Urinary bladder (tissue), 4 donors: ENCODE measurements around the gene MAP2K5. TPM values are rescaled to one million over a fixed set of nuclear protein-coding genes. Genes with fewer than 3 reads are reported as not detected.

Source experiments
- DNase-seq: peaks from one replicate; pipeline ENCODE4 v3.0.0-alpha.2; 2015; ENCODE audit errors: extremely low spot score
- H3K27ac ChIP-seq: one replicate; pipeline ENCODE4 v1.5.1; 2013; ENCODE audit warnings: low read depth, mild to moderate bottlenecking, moderate library complexity
- H3K36me3 ChIP-seq: one replicate; pipeline ENCODE4 v1.6.1; 2013; ENCODE audit warnings: mild to moderate bottlenecking, moderate library complexity; ENCODE audit not compliant: insufficient read depth
- H3K4me1 ChIP-seq: one replicate; pipeline ENCODE4 v1.6.1; 2013; ENCODE audit warnings: mild to moderate bottlenecking, moderate library complexity; ENCODE audit not compliant: insufficient read depth
- H3K4me3 ChIP-seq: one replicate; pipeline ENCODE4 v1.5.1; 2013; ENCODE audit warnings: low read depth, low read length
- WGBS: extraction: QIAGEN DNeasy Blood & Tissue Kit; methylation state at CpG from one replicate; pipeline ENCODE4 v1.1.7; 2013; 5-methylcytosine and 5-hydroxymethylcytosine counted together
- polyA plus RNA-seq: library from polyadenylated mRNA; stranded (reverse); fragments of 200-250 nt; gene quantifications from one replicate; pipeline ENCODE4 v1.2.3, GENCODE V29; 2013
- total RNA-seq: library from RNA; depleted of rRNA; stranded (reverse); fragments of >200 nt; gene quantifications from one replicate; pipeline ENCODE4 v1.2.3, GENCODE V29; 2014
- donor health status: healthy with polysubstance abuse.
- donor health status: healthy.

The MAP2K5 gene
- total RNA-seq (17.3 TPM), polyA plus RNA-seq (15.4 TPM)

DNA sequence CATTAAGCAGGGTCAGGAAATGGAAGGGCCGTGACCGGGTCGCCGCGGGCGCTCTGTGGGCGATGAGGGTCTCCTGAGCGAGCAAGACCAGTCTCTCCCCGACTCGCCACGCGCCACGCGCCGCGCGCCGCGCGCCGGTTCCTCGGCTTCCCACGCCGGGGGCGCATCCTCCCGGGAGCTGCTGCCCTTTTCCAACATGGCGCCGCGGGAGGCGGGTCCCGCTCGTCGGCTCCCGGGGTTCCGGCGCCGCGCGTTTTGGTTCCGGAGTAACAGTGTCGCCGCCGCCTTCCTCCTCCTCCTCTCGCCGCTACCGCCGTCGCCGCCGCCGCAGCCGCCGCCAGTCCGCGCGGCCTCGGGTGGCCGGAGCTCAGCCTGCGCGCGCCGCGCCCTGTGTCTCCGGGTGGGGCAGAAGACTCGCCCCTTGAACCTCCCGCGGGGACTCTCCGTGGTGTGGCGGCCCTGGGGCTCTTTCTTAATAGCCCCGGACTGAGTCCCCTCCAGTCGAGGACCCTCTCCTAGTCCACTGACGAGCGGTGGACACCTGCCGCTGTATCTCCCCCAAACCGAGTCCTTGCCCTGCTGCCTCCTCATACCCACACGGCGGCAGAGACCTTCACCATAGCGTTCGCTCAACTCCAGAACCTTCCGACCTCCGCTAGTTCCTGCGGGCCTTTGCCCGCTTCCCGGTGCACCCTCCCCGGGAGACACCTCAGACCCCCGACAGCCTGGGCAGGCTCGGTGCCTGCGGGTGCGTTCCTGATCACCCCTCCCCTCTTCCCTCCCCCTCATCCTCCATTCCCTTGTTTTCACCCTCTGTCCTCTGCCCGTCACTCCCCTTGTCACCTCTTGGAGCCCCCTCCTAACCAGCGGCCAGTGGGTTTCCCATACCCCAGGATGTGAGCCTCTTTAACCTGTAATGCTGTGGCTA is at the start of gene MAP2K5:
TSS of gene MAP2K5 (plus strand) at position 284 of the 928 bp plus-strand sequence. CDS start at position 917, 633 bp downstream.
- no peak for DNase-seq
- Histone ChIP-seq H3K27ac (peak within 1 kb of the TSS; percentile 43), H3K4me1 (no peaks in the 10 kb centered on the region), H3K36me3 (no peaks in the 10 kb centered on the region), H3K4me3 (peak within 1 kb of the TSS; percentile 76)
- under 1% methylated on average over 91 of the region's 91 CpGs for WGBS

DNA sequence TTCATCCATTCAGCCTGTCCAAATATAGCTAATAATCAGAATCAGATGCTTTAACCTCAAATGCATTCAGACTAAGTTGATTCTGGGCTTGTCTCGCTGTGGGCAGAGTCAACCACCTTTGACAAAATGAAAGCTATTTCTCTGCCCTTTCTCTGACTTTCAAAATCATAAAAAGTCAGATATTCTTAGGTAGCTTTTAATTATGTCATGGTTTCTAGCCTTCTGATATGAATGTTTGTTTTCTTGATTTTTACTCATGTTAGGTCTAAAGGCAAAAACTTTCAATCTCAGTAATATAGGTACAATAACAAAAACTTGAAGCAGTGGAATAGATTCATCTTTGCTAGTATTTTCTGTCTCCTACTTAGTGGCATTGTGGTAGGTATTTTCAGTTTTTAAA is 46.9 kb upstream of the MAP2K5 start:
- Histone ChIP-seq H3K27ac (no peak overlapping the region), H3K36me3 (no peaks in the 10 kb centered on the region), H3K4me3 (no peak overlapping the region), H3K4me1 (no peaks in the 10 kb centered on the region)
- 93% methylated on average over 1 of the region's 1 CpG for WGBS
- no peak for DNase-seq

DNA sequence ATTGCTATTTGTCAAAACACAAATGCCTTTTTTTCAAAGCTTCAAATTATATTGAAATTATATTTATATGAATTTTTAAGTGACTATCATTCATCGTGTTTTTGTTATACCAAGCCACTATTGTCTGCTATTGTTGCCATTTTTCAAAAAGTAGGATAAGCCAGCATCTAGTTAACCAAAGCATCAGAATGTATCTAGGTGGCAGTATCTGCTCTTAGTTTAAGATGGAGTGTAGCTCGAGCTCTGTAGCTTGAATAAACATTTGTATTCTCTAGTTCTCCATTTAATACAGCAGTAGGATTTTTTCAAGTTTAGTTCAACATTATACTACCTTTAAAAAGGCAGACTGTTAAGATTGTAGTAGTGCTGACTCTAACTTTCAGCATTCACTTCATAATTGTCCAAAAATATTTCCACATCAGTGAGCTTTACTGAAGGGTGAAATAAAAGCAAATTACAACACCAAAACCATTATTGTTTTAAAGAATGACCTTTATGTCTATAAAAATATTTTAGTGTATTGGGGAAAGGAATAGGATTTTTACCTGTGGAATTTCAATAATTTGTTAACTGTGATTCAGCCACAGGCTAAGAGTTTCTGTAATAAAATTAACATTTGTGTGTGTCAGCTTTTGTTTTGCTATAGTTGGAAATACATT is 41.2 kb upstream of the MAP2K5 start:
- no peak for DNase-seq
- no peaks in the 10 kb centered on the region for H3K36me3 ChIP-seq
- no peak overlapping the region for H3K27ac ChIP-seq
- no peaks in the 10 kb centered on the region for H3K4me1 ChIP-seq
- 18% methylated on average over 2 of the region's 2 CpGs for WGBS
- H3K4me3 ChIP-seq: no peak overlapping the region

DNA sequence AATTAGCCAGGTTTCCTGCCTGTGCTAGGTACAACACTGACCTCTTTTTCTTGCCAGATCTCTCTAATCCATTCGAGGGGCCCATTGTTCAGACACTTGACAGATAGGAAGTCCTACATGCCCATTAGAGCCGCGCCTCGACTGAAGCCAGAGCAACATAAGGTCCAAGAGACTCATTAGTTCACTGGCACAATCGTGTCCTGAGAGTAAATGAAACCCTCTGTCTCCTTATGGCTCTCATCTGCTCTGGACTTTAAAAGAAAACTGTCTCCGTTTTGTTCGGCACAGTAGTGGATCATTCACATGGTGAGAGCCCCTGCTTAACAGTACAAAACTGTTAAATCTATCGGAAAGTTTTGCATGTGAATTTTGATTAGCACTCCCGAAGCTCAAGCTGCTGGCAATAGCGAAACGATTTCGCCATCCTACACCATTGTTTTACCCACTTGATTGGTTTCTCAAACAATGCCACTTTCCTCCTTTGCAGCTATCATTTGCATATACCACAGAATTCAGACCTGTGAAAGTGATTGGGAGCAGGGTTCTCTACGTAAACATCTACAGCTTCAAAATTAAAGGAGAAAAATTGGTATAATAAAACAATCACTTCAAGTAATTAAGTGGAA is 40.6 kb upstream of the MAP2K5 start:
- Histone ChIP-seq H3K4me1 (no peaks in the 10 kb centered on the region), H3K27ac (no peak overlapping the region), H3K4me3 (no peak overlapping the region), H3K36me3 (no peaks in the 10 kb centered on the region)
- WGBS: 68% methylated on average over 13 of the region's 13 CpGs
- no peak for DNase-seq

DNA sequence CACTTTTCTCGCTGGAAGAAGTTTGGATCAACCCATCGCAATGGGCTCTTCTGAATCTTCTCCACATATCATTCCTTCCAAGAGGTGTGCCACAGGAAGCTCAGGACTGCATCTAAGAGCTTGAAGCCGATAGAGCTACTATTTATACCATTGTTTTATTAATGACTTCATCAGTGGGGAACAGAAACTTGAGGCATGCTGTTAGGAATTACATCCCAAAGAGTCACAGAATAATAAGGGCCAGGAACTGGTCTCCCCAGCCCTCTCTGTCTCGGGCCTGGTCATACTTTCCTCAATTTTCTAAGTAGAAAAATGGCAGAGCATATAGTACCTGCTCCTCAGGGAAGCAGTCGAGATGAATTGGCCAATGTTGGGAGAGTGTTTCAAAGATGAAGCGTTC is 38.4 kb upstream of the MAP2K5 start:
- DNase-seq: no peak
- no peaks in the 10 kb centered on the region for H3K4me1 ChIP-seq
- H3K27ac ChIP-seq: no peak overlapping the region
- no peak overlapping the region for H3K4me3 ChIP-seq
- 93% methylated on average over 6 of the region's 6 CpGs for WGBS
- no peaks in the 10 kb centered on the region for H3K36me3 ChIP-seq

DNA sequence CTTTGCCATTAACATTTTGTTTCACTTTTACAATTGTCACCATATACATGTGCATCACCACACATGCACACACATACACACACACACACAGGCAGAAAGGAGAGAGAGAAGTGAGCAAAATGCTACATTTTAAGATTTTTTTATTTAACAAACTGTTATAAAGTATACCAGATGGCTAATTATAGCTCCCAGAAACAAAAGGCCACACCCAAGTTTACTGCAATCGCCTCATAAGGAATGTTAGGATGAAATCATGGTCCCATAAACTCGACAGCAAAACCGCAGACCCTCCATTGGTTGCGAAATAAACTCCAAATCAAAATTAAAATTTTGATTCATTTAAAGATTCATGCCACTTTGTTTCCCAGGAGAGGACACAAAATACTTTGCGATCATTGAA is 37.7 kb upstream of the MAP2K5 start:
- WGBS: 73% methylated on average over 5 of the region's 5 CpGs
- no peak for DNase-seq
- H3K4me3 ChIP-seq: no peak overlapping the region
- no peaks in the 10 kb centered on the region for H3K36me3 ChIP-seq
- no peaks in the 10 kb centered on the region for H3K4me1 ChIP-seq
- H3K27ac ChIP-seq: no peak overlapping the region

DNA sequence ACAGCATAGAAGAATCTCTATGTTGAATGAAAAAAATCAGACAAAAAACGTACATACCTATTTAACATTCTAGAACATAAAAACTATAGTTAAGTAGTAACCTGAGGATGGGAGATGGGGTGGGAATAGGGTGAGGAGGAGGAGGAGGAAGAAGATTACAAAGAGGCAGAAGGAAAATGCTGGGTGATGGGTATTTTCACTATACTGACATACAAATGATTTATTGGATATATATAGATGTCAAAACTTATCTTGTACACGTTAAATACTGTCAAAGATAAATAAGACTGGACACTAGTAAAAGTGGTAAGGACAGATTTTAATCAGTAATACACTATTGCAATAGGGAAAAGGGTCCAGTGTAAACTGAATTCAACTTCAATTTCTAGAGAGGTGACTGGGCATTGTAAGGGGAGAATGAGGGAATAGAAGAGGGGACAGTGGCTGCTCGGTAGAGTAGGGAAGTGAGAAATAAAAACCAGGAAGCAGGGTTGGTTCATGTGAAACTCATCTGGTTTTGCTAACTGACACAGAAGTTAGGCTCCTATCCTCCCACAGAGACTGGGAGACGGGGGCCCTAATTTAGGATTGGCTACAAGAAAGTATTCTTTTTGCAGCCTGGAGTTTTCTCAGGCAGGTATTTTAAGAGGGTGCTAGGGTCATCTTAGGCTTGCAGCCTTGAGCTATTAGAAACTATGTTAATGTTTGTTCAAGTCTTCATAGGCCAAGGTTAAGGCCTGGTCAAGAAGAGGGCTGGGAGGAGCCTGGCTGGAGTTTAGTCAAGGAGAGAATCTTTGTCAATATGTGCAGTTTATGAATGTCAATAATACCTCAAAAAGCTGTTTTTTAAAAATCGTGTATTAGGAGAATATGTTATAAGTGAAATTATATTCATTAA is 36.6 kb upstream of the MAP2K5 start:
- WGBS: 74% methylated on average over 5 of the region's 5 CpGs
- no peak overlapping the region for H3K27ac ChIP-seq
- H3K4me1 ChIP-seq: no peaks in the 10 kb centered on the region
- H3K36me3 ChIP-seq: no peaks in the 10 kb centered on the region
- no peak for DNase-seq
- H3K4me3 ChIP-seq: no peak overlapping the region

DNA sequence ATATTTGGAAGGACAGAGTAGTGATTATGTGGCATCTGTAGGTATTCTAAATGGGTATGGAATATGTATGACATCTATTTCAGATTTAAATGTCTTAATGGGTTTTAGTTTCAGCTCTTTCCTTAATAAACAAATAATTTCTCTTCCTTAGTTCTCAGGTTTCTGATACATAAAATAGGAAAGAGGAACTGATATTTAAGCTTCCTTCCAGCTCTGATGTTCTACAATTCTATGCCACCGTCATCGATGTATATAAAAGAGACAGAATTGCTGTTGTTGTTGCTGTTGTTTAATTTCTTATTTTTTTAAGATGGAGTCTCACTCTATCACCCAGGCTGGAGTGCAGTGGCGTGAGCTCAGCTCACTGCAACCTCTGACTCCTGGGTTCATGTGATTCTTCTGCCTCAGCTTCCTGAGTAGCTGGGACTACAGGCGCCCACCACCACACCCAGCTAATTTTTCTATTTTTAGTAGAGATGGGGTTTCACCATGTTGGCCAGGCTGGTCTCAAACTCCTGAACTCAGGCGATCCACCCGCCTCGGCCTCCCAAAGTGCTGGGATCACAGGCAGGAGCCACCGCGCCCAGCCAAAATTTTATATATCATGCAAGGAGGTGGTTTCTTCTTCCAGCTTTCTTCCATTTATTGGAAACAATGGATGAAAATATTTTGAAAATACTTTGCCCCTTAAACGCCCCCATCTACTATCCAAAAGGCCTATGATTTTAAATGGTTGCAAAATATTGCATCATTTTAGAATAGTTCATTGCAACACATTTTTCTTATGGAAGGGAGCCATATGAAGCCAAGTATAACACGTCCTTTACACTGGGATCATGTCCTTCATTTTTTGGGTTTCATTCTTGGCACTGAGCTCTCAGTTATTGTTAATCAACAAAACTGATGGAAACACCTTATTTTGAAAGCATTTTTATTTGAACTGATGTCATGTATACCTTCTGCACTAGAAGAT is 35.4 kb upstream of the MAP2K5 start:
- H3K4me3 ChIP-seq: no peak overlapping the region
- no peak overlapping the region for H3K27ac ChIP-seq
- no peaks in the 10 kb centered on the region for H3K36me3 ChIP-seq
- WGBS: 92% methylated on average over 11 of the region's 11 CpGs
- H3K4me1 ChIP-seq: no peaks in the 10 kb centered on the region
- no peak for DNase-seq

DNA sequence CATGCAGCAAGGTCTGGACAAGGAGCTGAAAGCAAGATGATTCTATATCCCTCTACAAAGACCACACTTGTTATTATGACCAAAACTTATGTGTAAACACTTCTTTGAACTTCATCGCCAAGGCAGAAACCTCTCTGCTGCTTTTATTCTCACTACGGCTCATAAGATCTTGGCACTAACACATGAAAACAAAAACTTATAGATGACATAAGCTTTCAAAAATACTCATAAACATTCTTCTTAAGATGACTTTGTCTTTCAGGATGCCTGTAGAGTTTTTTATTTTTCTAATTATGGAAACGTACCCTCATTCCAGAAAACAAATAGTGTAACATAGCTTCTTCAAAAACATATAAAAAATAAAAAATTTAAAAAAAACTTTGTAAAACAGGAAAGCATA is 34.1 kb upstream of the MAP2K5 start:
- Histone ChIP-seq H3K36me3 (no peaks in the 10 kb centered on the region), H3K4me3 (no peak overlapping the region), H3K4me1 (no peaks in the 10 kb centered on the region), H3K27ac (no peak overlapping the region)
- WGBS: 67% methylated on average over 3 of the region's 3 CpGs
- DNase-seq: no peak

DNA sequence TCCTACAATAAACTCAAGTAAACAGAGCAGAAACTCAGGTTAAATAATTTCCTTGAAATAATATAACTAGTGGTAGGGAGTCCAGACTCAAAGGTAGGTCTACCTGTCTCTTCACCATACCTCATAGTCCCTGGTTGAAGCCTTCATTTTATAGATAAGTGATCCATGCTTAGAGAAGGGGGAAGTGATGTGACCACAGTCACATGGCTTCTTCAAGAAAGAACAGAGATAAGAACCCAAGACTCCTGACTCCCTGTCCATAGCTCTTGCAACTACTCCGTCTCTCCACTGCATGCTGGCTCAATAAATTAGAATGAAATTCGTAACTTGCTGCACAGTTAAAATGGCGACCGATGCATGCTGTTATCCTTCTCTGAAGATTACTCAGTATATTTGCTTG is 32.6 kb upstream of the MAP2K5 start:
- no peaks in the 10 kb centered on the region for H3K36me3 ChIP-seq
- 94% methylated on average over 4 of the region's 4 CpGs for WGBS
- no peaks in the 10 kb centered on the region for H3K4me1 ChIP-seq
- DNase-seq: no peak
- no peak overlapping the region for H3K27ac ChIP-seq
- H3K4me3 ChIP-seq: no peak overlapping the region

DNA sequence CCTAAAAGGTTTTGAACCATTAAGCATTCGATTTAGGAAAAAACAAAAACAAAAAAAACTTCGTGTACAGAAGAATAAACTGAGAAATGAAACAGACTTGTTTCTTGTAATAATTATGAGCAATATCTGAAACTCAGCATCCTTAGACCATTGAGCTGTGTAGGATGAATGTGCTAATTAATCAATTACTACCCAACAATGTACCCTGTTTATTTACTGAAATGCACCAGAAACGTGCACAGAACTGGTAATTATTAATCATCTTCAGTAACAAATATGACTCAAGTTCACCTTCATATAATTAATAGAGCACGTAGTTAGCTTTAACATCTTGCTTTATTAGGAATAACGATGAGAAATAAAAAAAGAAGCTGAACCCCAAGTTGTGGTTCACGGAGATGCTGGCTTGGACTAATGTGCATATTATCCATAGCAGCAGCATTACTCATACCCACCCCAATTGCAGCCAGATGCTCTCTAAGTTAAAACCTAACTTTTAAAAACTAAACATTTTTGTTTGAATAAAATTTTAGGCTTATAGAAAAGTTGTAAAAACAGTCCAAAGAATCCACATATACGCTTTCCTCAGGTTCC is 31.8 kb upstream of the MAP2K5 start:
- Histone ChIP-seq H3K4me3 (no peak overlapping the region), H3K36me3 (no peaks in the 10 kb centered on the region), H3K4me1 (no peaks in the 10 kb centered on the region), H3K27ac (no peak overlapping the region)
- DNase-seq: no peak
- 80% methylated on average over 7 of the region's 7 CpGs for WGBS

DNA sequence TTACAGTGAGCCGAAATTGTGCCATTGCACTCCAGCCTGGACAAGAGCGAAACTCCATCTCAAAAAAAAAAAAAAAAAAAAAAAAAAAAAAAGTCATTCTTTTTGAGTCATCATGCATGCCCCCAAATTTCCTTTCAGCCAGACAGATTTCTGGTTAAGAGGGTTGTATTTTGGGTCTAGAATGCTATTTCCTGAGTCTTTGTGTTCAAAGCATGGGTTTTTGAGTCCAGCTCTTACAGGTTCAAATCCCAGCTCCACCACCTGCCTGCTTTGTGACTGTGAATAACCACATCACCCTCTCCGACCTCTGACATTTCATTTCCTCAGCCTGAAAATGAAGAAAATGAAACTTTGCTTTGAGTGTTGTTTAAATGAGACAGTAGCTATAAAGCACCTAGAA is 30.9 kb upstream of the MAP2K5 start:
- Histone ChIP-seq H3K27ac (no peak overlapping the region), H3K4me3 (no peak overlapping the region), H3K4me1 (no peaks in the 10 kb centered on the region), H3K36me3 (no peaks in the 10 kb centered on the region)
- DNase-seq: no peak
- 99% methylated on average over 3 of the region's 3 CpGs for WGBS
